Sigmoid colon (tissue), 3 donors: ENCODE data around the gene CCT2.

Source experiments
- CTCF ChIP-seq, 4 experiments: fragments of 450-650 bp in 3 of 4; fragments of 200-600 bp in 1 of 4; IDR thresholded peaks; one replicate each; pipeline ENCODE4 v1.5.1; 2016 to 2019; ENCODE audit warnings: antibody characterized with exemption in 4 of 4, mild to moderate bottlenecking in 3 of 4, moderate library complexity in 2 of 4
- POLR2A ChIP-seq, 2 donors: fragments of 450-650 bp; IDR thresholded peaks; one replicate each; pipeline ENCODE4 v1.6.1; 2016; ENCODE audit warnings: antibody characterized with exemption in 2 of 2, mild to moderate bottlenecking in 2 of 2, moderate library complexity in 2 of 2

GRCh38 chr12:69648476-69648875 lies 63.2 kb downstream of the CCT2 start:
- TF ChIP-seq POLR2A (IDR thresholded peaks at IDR 0.05) (no peak), CTCF (IDR thresholded peaks at IDR 0.05) (no peak)
